GM18519 (cell line): ENCODE results near the gene DOCK9.

Experiments
- ATAC-seq: cut with Tn5 transposase; IDR thresholded peaks from one replicate; pipeline ENCODE4 v1.9.1; 2021; ENCODE audit warnings: mild to moderate bottlenecking, moderate library complexity; ENCODE audit not compliant: unreplicated experiment, low FRiP score

DOCK9 gene

GRCh38 chr13:98890186-98890585 lies 87.7 kb downstream of the DOCK9 start:
- ATAC-seq: no peak

- ATAC-seq: no peak
These were observed 88.3 kb downstream of the DOCK9 start for GRCh38 chr13:98889419-98890085.

DNA sequence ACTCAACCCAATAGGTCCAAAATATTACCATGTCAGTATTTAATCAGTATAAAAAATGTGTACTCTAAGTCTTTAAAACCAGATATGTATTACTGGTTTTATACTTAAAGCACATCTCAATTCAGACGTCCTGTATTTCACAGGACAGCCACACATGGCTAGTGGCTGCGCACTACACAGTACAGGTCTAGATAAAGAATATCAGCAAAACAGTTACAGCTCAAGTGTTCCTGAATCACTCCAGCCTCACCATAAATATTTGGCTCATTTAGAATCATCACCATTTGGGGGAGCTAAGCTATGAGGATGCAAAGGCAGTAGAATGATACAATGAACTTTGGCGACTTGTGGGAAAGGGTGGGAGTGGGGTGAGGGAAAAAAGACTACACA lies 89.0 kb downstream of the DOCK9 start:
- ATAC-seq: no peak

DNA sequence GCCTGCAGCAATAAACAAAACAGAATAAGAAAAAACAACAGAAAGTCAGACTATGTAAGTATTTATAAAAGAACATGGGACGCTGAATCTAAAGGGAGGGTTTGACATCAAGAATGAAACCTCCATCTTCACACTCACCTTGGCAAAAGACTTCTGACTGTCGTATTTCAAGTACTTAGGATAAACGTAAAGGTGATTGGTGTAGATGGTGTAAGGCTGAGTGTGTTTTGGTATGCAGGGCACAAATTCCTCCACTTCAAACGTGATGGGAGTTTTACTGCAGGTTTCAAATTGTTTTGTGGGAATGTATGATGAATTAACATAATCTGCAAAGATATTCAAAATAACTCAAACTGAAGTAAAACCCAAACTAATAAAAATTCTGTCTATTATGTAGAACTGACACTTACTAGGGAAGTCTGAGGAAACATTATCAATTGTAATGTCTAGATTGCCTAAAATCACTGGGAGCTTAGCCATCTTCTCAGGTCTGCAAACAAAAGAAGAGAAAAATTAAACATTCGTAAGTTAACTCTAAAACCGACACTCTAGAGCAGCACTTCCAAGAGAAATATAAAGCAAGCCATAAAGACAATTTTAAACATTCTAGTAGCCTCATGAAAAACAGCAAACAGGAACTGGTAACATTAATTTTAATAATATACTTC lies 89.5 kb downstream of the DOCK9 start:
- ATAC-seq: no peak

DNA sequence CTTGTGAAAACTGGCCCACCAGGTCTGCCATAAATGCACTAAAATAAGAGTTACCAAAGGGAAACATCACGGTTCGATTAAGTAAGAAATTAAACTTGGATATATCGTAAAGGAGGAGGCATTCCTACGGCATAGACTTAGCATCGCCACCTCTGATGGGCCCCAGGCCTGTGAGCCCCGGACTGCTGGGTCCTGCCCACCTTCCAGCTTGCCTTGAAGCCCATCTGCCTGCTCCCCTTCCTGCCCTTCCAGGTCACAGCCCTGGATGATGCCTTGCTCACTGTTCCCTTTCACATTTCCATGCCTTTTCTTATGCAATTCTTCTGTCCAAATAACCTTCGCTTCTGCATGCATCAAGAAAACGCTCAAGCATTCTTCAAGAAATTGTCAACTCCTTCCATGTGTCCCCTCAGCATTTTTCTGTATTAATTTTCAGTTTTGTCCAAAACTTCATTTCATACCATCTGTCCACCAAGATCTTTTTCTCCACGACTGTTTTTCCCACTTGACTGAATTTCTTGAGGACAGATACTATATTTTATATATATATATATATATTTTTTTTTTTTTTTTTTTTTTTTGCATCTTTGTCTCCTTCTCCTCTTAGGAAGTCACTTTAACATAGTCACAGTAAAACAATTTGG lies 91.2 kb downstream of the DOCK9 start:
- ATAC-seq: no peak

- ATAC-seq: no peak
These were observed 92.3 kb downstream of the DOCK9 start for GRCh38 chr13:98885600-98885999.

GRCh38 chr13:98883998-98884397 lies 93.9 kb downstream of the DOCK9 start:
- no peak for ATAC-seq

DNA sequence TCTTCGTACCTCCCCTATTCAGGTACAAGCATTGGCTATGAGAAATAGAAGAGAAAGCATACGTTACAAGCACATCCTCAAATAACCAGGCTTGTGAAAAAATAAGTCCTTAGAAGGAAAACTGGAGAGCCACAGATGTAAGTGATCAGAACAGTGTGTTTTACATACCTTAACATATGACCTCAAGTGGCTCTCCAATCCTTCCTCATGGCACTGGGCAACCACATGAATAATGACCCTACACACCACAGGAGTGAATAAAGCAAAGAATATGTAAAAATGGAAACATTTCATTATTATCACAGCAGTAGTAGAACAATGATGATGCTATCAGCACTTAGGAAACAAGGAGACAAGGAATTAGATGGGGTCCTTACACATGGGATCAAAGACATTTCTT lies 96.5 kb downstream of the DOCK9 start:
- no peak for ATAC-seq

GRCh38 chr13:98880677-98881076 lies 97.2 kb downstream of the DOCK9 start:
- ATAC-seq: no peak

DNA sequence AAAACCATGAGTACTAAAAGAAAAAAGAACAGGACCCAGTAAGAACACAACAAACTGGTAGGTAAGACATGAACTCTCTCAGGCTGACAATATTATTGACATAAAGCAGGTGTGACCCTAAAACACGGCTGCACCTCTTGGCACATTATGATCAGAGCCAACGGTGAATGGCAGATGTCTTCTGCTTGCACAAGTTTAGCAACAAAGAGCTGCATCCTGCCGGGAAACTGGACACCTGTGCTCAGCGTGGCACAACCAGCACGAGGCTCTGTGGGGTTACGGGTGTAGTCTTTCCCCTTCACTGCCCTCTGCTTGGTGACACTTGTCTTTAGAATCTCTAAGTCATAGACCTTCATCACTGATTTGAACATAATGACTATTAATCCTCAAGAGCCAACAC lies 97.9 kb downstream of the DOCK9 start:
- ATAC-seq: no peak

DNA sequence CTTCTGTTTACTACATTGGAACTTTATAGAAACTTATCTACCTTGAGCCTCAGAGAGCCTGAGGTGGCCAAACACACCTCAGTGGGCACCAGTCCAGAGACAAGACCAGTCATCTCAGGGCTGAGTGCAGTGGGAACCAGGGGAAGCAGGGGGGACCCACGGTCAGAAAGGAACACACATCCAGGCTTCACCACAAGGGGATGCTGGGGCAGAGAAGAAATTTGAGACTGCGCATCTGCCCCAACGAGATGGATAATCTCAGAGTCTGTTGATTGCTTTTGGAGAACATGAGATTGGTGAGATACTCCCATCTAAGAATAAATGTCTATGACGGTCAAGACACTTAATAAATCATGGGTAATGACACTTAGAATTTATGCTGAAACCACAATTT lies 98.7 kb downstream of the DOCK9 start:
- ATAC-seq: no peak

- ATAC-seq: no peak
These were observed 99.3 kb downstream of the DOCK9 start for GRCh38 chr13:98878486-98879126.

- ATAC-seq: no peak
These were observed 99.9 kb downstream of the DOCK9 start for GRCh38 chr13:98877936-98878335.

- ATAC-seq: no peak
These were observed 100.4 kb downstream of the DOCK9 start for GRCh38 chr13:98877466-98877865.

GRCh38 chr13:98875146-98875729 lies 102.6 kb downstream of the DOCK9 start:
- ATAC-seq: peak; percentile 93

DNA sequence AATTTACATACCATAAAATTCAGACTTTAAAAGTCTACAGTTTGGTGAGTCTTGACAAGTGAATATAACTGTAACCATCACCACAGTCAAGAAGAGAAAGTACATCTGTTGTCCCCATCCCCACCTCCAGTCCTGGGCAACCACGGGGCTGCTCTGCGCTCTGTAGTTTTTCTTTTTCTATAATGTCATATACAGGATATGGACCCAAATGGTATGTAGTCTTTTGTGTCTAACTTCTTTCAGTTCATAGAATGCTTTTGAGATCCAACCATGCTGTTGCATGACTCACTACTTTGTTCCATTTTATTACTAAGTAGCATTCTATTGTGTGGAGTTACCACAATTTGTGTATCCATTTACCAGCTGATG lies 103.9 kb downstream of the DOCK9 start:
- no peak for ATAC-seq

GRCh38 chr13:98873377-98874028 lies 104.4 kb downstream of the DOCK9 start:
- ATAC-seq: no peak

- no peak for ATAC-seq
These were observed 106.1 kb downstream of the DOCK9 start for GRCh38 chr13:98871727-98872126.

DNA sequence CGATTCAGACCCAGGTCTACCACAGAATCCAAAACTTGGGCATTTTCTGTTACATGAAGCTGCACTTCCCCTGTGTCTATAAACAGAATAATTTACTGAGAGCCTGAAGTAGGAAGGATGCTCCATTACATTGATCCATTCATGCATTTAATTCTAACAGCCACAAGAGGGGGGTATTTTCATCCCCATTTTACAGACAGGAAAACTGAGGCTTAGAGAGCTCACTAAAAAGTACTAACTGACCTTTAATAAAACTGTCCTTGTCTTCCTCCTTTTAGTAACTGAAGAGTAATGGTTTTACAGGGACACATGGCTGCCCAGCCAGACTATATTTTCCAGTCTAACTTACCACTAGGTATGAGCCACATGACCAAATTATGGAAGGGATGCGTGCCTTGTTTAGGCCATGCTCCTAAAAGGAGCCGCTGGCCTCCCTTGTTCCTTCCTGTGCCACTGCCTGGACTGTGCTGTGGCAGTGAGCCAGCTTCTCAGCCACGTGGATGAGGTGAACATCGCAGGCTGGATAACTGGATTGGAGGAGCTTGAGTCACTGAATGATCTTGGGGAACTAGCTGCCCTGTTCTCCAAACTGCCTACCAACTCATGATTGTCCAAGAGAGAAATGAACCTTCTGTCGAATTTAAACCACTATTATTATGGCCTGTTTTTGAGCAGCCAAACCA lies 108.3 kb downstream of the DOCK9 start:
- no peak for ATAC-seq

GRCh38 chr13:98868932-98869331 lies 108.9 kb downstream of the DOCK9 start:
- ATAC-seq: no peak
